Mammary epithelial cell (primary cell): ENCODE results near the gene PRKCA.

Experiments used
- EZH2 ChIP-seq: IDR thresholded peaks from 2 replicates; pipeline ENCODE4 v1.6.1; 2012; ENCODE audit warnings: low read length, inconsistent platforms, borderline replicate concordance
- TF ChIP-seq, protein P1 (sequence below), 2 donors: IDR thresholded peaks in 1 of 2; conservative IDR thresholded peaks in 1 of 2; 2 replicates each; pipeline ENCODE4 v1.5.1; 2011 to 2012; ENCODE audit warnings: inconsistent platforms in 2 of 2, low read length in 2 of 2, mild to moderate bottlenecking in 2 of 2, control low read depth in 1 of 2, low read depth in 1 of 2; ENCODE audit not compliant: insufficient read depth in 1 of 2; ENCODE audit errors: extremely low read depth in 1 of 2

DNA sequence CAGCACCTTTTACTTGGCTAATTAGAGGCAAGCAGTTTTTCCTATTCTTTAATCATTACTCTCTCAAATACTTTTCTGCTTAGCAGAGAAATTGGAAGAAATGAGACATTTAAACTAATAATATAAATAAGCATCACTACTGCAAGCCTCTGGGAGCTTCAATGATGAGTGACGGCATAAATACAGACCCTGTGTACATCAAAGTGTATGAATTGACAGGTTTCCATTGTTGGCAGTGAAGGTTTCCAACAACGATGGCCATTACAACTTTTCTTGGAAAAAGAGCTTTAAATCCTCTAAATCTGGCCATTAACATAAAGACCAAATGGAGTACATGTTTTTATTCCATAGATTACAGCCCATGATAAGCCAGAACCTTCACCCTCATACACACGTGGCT is 493.1 kb downstream of the PRKCA start:
- TF ChIP-seq, protein P1, sequence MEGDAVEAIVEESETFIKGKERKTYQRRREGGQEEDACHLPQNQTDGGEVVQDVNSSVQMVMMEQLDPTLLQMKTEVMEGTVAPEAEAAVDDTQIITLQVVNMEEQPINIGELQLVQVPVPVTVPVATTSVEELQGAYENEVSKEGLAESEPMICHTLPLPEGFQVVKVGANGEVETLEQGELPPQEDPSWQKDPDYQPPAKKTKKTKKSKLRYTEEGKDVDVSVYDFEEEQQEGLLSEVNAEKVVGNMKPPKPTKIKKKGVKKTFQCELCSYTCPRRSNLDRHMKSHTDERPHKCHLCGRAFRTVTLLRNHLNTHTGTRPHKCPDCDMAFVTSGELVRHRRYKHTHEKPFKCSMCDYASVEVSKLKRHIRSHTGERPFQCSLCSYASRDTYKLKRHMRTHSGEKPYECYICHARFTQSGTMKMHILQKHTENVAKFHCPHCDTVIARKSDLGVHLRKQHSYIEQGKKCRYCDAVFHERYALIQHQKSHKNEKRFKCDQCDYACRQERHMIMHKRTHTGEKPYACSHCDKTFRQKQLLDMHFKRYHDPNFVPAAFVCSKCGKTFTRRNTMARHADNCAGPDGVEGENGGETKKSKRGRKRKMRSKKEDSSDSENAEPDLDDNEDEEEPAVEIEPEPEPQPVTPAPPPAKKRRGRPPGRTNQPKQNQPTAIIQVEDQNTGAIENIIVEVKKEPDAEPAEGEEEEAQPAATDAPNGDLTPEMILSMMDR (conservative IDR thresholded peaks at IDR 0.05 in 1 of 2, IDR thresholded peaks at IDR 0.05 in 1 of 2; ENCODE audit: extremely low read depth in 1 of 2, insufficient read depth in 1 of 2, low read depth in 1 of 2, low read length in 2 of 2), result no peak
- TF ChIP-seq EZH2, result no peak
